OCI-LY7 (cell line): ENCODE measurements around the gene HARBI1. TPM values are rescaled to one million over a fixed set of nuclear protein-coding genes. Genes with fewer than 3 reads are reported as not detected.

ENCODE experiments used
- BruUV-seq: library from RNA; stranded (reverse); fragments of 400-500 nt; replicated peaks from 2 replicates; lab custom pipeline; 2021; lab: Mats Ljungman, UMichigan
- CTCF ChIA-PET: fragments of 300-600 bp; sonication (Branson Sonifier 250); formaldehyde crosslinking; loops from one replicate; lab custom pipeline; 2022; ENCODE audit warnings: antibody characterized with exemption; ENCODE audit not compliant: unreplicated experiment; lab: Charles Lee
- POLR2A ChIA-PET: fragments of 300-600 bp; sonication (Branson Sonifier 250); formaldehyde crosslinking; loops from one replicate; lab custom pipeline; 2022; ENCODE audit warnings: antibody characterized with exemption; lab: Charles Lee
- DNase-seq: peaks from one replicate; pipeline ENCODE4 v3.0.0-alpha.2; 2015; ENCODE audit warnings: low spot score
- H2AFZ ChIP-seq: fragments of 200-600 bp; sonication (generic), shearing (Covaris generic); 2 replicates; pipeline ENCODE4 v1.6.1; 2014; ENCODE audit warnings: mild to moderate bottlenecking, antibody characterized with exemption, low read length, moderate library complexity
- H3K27ac ChIP-seq: fragments of 200-600 bp; sonication (generic); 2 replicates; pipeline ENCODE4 v1.5.1; 2014; ENCODE audit warnings: mixed run types, low read depth, mild to moderate bottlenecking, moderate library complexity, low read length, inconsistent platforms; ENCODE audit not compliant: poor library complexity, severe bottlenecking
- H3K36me3 ChIP-seq: fragments of 200-600 bp; sonication (generic); 2 replicates; pipeline ENCODE4 v1.6.1; 2014; ENCODE audit warnings: mild to moderate bottlenecking, antibody characterized with exemption, low read length, moderate library complexity, mixed read lengths; ENCODE audit not compliant: insufficient read depth
- H3K4me1 ChIP-seq: fragments of 200-600 bp; sonication (generic); 2 replicates; pipeline ENCODE4 v1.5.1; 2014; ENCODE audit warnings: mild to moderate bottlenecking, low read length; ENCODE audit not compliant: insufficient read depth, poor library complexity, severe bottlenecking
- H3K4me2 ChIP-seq: fragments of 200-600 bp; sonication (generic); 2 replicates; pipeline ENCODE4 v1.6.1; 2014; ENCODE audit warnings: mild to moderate bottlenecking, low read length
- H3K4me3 ChIP-seq: fragments of 200-600 bp; sonication (generic); 2 replicates; pipeline ENCODE4 v1.5.1; 2014; ENCODE audit warnings: mild to moderate bottlenecking, low read depth, low read length; ENCODE audit not compliant: poor library complexity, severe bottlenecking
- H3K79me2 ChIP-seq: fragments of 200-600 bp; sonication (generic); 2 replicates; pipeline ENCODE4 v1.6.1; 2016; ENCODE audit warnings: low read depth, mild to moderate bottlenecking, low read length, moderate library complexity, mixed read lengths; ENCODE audit not compliant: insufficient read depth
- H3K9me2 ChIP-seq: fragments of 200-600 bp; sonication (generic); 2 replicates; pipeline ENCODE4 v1.6.1; 2016; ENCODE audit warnings: mild to moderate bottlenecking, low read length, mixed read lengths; ENCODE audit not compliant: insufficient read depth
- H3K9me3 ChIP-seq: fragments of 200-600 bp; sonication (generic); 2 replicates; pipeline ENCODE4 v1.6.1; 2014; ENCODE audit warnings: mild to moderate bottlenecking, mixed run types, low read length, mixed read lengths
- H4K20me1 ChIP-seq: fragments of 200-600 bp; sonication (generic); 2 replicates; pipeline ENCODE4 v1.6.1; 2014; ENCODE audit warnings: mild to moderate bottlenecking, antibody characterized with exemption, low read length, moderate library complexity, mixed read lengths; ENCODE audit not compliant: insufficient read depth
- CTCF ChIP-seq: fragments of 200-600 bp; sonication (generic); conservative IDR thresholded peaks from 2 replicates; pipeline ENCODE4 v1.5.1; 2014; ENCODE audit warnings: mild to moderate bottlenecking, antibody characterized with exemption, low read length, moderate library complexity, mixed read lengths
- EZH2phosphoT487 ChIP-seq: fragments of 200-600 bp; sonication (generic); IDR thresholded peaks from 2 replicates; pipeline ENCODE4 v1.6.1; 2018; ENCODE audit warnings: low read depth, borderline replicate concordance, mild to moderate bottlenecking, mixed run types, antibody characterized with exemption, low read length, moderate library complexity, mixed read lengths
- intact Hi-C: fragments of 100-400 bp; cut with micrococcal nuclease; formaldehyde crosslinking; loops from one replicate; pipeline ENCODE4 v1.10.0; 2022; ENCODE audit not compliant: unreplicated experiment
- total RNA-seq, 2 experiments: library from RNA; depleted of rRNA in 1 of 2; stranded (reverse); fragments of >200 nt in 1 of 2; shearing (Covaris generic) in 1 of 2; gene quantifications; 2 replicates each; pipeline ENCODE4 v1.2.3, GENCODE V29; 2014 to 2022

Gene HARBI1
- total RNA-seq, 2 experiments from 2014 or later, result 4.8 to 8.4 TPM

GRCh38 chr11:46658259-46658658 lies 41.2 kb upstream of the HARBI1 start:
- TF ChIP-seq EZH2phosphoT487 (no peak), CTCF (no peak)
- no peak for DNase-seq
- no peak overlapping the region for H3K4me2 ChIP-seq
- no peak overlapping the region for H2AFZ ChIP-seq
- H3K9me2 ChIP-seq, result no peaks in the 10 kb centered on the region
- H4K20me1 ChIP-seq, result no peaks in the 10 kb centered on the region
- no peak overlapping the region for H3K27ac ChIP-seq
- H3K4me1 ChIP-seq, result no peaks in the 10 kb centered on the region
- intact Hi-C loops, result no loop called here
- no peaks in the 10 kb centered on the region for H3K79me2 ChIP-seq
- BruUV-seq, result no TSS peak
- peaks cover 53% of the 10 kb centered on the region for H3K36me3 ChIP-seq
- ChIA-PET POLR2A (no interaction called here), CTCF (no interaction called here)
- H3K4me3 ChIP-seq, result no peak overlapping the region
- no peaks in the 10 kb centered on the region for H3K9me3 ChIP-seq

- no TSS peak for BruUV-seq
- Histone ChIP-seq H3K27ac (no peak overlapping the region), H3K79me2 (no peaks in the 10 kb centered on the region), H3K9me2 (no peaks in the 10 kb centered on the region), H3K36me3 (peaks cover 57% of the 10 kb centered on the region), H3K4me3 (no peak overlapping the region), H3K4me2 (no peak overlapping the region), H3K4me1 (no peaks in the 10 kb centered on the region), H4K20me1 (no peaks in the 10 kb centered on the region), H3K9me3 (no peaks in the 10 kb centered on the region), H2AFZ (no peak overlapping the region)
- no peak for DNase-seq
- ChIA-PET CTCF (no interaction called here), POLR2A (no interaction called here)
- TF ChIP-seq EZH2phosphoT487 (no peak), CTCF (no peak)
- intact Hi-C loops, result no loop called here
Measured at GRCh38 chr11:46657186-46657585, 40.2 kb upstream of the HARBI1 start.

- Histone ChIP-seq H3K4me1 (no peaks in the 10 kb centered on the region), H2AFZ (no peak overlapping the region), H3K79me2 (no peaks in the 10 kb centered on the region), H4K20me1 (no peaks in the 10 kb centered on the region), H3K36me3 (peaks cover 72% of the 10 kb centered on the region), H3K27ac (no peak overlapping the region), H3K4me3 (no peak overlapping the region), H3K9me3 (no peaks in the 10 kb centered on the region), H3K9me2 (no peaks in the 10 kb centered on the region), H3K4me2 (no peak overlapping the region)
- ChIA-PET CTCF (no interaction called here), POLR2A (interaction anchor here (0.9 kb wide), 1 partner anchor 77 kb away, joined by 4 read pairs; no protein-coding TSS in a partner anchor)
- no peak for DNase-seq
- intact Hi-C loops, result no loop called here
- no TSS peak for BruUV-seq
- TF ChIP-seq EZH2phosphoT487 (no peak), CTCF (no peak)
Measured at GRCh38 chr11:46655631-46656030, 38.6 kb upstream of the HARBI1 start.
